DOHH2 (cell line): ENCODE measurements around the gene VSTM2L.

Experiments
- H3F3A ChIP-seq: fragments of 200-600 bp; sonication (generic), shearing (Covaris generic); 2 replicates; pipeline ENCODE4 v1.6.0; 2016; ENCODE audit warnings: antibody characterized with exemption, mild to moderate bottlenecking; ENCODE audit not compliant: control insufficient read depth, insufficient read depth
- H3K27ac ChIP-seq: fragments of 200-600 bp; sonication (generic); 2 replicates; pipeline ENCODE4 v1.5.1; 2014; ENCODE audit warnings: low read depth, mild to moderate bottlenecking, low read length, moderate library complexity
- H3K27me3 ChIP-seq: fragments of 200-600 bp; sonication (generic); 2 replicates; pipeline ENCODE4 v1.6.1; 2014; ENCODE audit warnings: mild to moderate bottlenecking, low read length, mixed read lengths; ENCODE audit not compliant: control insufficient read depth
- H3K36me3 ChIP-seq: fragments of 200-600 bp; sonication (generic); 2 replicates; pipeline ENCODE4 v1.6.1; 2014; ENCODE audit warnings: mild to moderate bottlenecking, low read length, moderate library complexity, mixed read lengths; ENCODE audit not compliant: control insufficient read depth
- H3K4me1 ChIP-seq: fragments of 200-600 bp; sonication (generic); 2 replicates; pipeline ENCODE4 v1.6.1; 2014; ENCODE audit warnings: mild to moderate bottlenecking, low read length, mixed read lengths; ENCODE audit not compliant: control insufficient read depth
- H3K4me2 ChIP-seq: fragments of 200-600 bp; sonication (generic); 2 replicates; pipeline ENCODE4 v1.6.0; 2014; ENCODE audit warnings: mild to moderate bottlenecking, low read length, moderate library complexity
- H3K4me3 ChIP-seq: fragments of 200-600 bp; sonication (generic); 2 replicates; pipeline ENCODE4 v1.5.1; 2014; ENCODE audit warnings: mild to moderate bottlenecking, low read length, mixed read lengths
- H3K79me2 ChIP-seq: fragments of 200-600 bp; sonication (generic); 2 replicates; pipeline ENCODE4 v1.6.1; 2014; ENCODE audit warnings: mild to moderate bottlenecking, low read length, mixed read lengths; ENCODE audit not compliant: control insufficient read depth
- H3K9me2 ChIP-seq: fragments of 200-600 bp; sonication (generic); replicated peaks from 2 replicates; pipeline ENCODE4 v1.6.1; 2014; ENCODE audit warnings: mild to moderate bottlenecking, low read length, mixed read lengths; ENCODE audit not compliant: control insufficient read depth
- H3K9me3 ChIP-seq: fragments of 200-600 bp; sonication (generic); 2 replicates; pipeline ENCODE4 v1.6.1; 2014; ENCODE audit warnings: antibody characterized with exemption, low read length, mixed read lengths; ENCODE audit not compliant: control insufficient read depth, insufficient read depth
- H4K20me1 ChIP-seq: fragments of 200-600 bp; sonication (generic); 2 replicates; pipeline ENCODE4 v1.6.0; 2014; ENCODE audit warnings: low read depth, mild to moderate bottlenecking, antibody characterized with exemption, low read length, moderate library complexity; ENCODE audit not compliant: control insufficient read depth, insufficient read depth
- EZH2phosphoT487 ChIP-seq: fragments of 200-600 bp; sonication (generic); IDR thresholded peaks from 2 replicates; pipeline ENCODE4 v1.6.1; 2017; ENCODE audit warnings: borderline replicate concordance, mild to moderate bottlenecking, antibody characterized with exemption, low read length, moderate library complexity, mixed read lengths
- TF ChIP-seq, protein P1 (sequence below): fragments of 200-600 bp; sonication (generic); IDR thresholded peaks from one replicate; pipeline ENCODE4 v1.5.1; 2014; ENCODE audit warnings: antibody characterized with exemption, mild to moderate bottlenecking, low read depth, low read length; ENCODE audit not compliant: poor library complexity, severe bottlenecking

VSTM2L gene

DNA sequence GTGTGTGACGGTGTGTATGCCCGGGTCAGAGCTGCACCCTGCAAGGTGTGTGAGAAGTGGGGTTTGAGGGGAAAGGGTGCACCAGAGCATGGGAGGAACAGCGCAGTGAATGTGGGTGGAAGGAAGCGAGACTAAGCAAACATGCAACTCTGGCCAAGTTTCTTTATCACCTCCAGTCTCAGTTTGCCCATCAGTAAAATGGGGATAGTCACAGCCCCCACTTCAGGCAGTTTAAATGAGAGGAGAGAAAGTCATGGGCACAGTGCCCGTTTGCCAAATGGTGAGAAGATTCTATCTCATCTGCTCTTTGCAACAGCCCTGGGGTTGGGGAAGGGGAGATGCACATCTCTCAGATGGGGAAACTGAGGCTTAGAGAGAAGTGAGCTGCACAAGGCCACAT is 12.8 kb upstream of the VSTM2L start:
- Histone ChIP-seq H3F3A (no peaks in the 10 kb centered on the region), H3K4me2 (no peak overlapping the region), H3K9me2 (no peaks in the 10 kb centered on the region), H3K4me1 (no peaks in the 10 kb centered on the region), H3K9me3 (no peaks in the 10 kb centered on the region), H3K27me3 (peaks cover 4% of the 10 kb centered on the region; the same call in 1 of the 2 replicates), H4K20me1 (no peaks in the 10 kb centered on the region), H3K79me2 (no peaks in the 10 kb centered on the region), H3K36me3 (no peaks in the 10 kb centered on the region), H3K27ac (no peak overlapping the region), H3K4me3 (no peak overlapping the region)
- TF ChIP-seq EZH2phosphoT487, result no peak
- TF ChIP-seq, protein P1, sequence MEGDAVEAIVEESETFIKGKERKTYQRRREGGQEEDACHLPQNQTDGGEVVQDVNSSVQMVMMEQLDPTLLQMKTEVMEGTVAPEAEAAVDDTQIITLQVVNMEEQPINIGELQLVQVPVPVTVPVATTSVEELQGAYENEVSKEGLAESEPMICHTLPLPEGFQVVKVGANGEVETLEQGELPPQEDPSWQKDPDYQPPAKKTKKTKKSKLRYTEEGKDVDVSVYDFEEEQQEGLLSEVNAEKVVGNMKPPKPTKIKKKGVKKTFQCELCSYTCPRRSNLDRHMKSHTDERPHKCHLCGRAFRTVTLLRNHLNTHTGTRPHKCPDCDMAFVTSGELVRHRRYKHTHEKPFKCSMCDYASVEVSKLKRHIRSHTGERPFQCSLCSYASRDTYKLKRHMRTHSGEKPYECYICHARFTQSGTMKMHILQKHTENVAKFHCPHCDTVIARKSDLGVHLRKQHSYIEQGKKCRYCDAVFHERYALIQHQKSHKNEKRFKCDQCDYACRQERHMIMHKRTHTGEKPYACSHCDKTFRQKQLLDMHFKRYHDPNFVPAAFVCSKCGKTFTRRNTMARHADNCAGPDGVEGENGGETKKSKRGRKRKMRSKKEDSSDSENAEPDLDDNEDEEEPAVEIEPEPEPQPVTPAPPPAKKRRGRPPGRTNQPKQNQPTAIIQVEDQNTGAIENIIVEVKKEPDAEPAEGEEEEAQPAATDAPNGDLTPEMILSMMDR, result no peak

DNA sequence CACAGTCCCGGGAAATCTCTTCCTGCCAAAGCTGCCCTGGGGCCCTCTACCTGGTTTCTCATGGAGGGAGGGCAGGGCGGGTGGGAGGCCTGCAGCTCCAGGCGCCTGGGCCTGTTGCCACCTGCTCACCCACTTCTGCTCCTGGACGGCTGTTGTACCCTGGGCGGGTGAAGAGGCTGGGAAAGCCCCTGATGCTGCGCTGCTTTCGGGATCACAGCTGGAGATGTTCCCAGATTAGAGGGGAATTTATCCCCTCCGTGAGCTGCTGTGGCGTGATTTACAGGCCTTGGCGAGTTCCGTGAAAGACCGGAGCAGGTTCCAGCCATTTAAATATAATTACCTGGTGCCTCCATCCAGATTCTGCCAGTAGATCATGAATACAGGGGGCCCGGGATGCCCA is 12.3 kb upstream of the VSTM2L start:
- Histone ChIP-seq H3K4me1 (no peaks in the 10 kb centered on the region), H3K79me2 (no peaks in the 10 kb centered on the region), H3K36me3 (no peaks in the 10 kb centered on the region), H3K27ac (no peak overlapping the region), H3K27me3 (peaks cover 4% of the 10 kb centered on the region; the same call in 1 of the 2 replicates), H3K9me2 (no peaks in the 10 kb centered on the region), H3F3A (no peaks in the 10 kb centered on the region), H3K4me2 (no peak overlapping the region), H3K4me3 (no peak overlapping the region), H3K9me3 (no peaks in the 10 kb centered on the region), H4K20me1 (no peaks in the 10 kb centered on the region)
- TF ChIP-seq EZH2phosphoT487, result no peak
- TF ChIP-seq, protein P1, result no peak

DNA sequence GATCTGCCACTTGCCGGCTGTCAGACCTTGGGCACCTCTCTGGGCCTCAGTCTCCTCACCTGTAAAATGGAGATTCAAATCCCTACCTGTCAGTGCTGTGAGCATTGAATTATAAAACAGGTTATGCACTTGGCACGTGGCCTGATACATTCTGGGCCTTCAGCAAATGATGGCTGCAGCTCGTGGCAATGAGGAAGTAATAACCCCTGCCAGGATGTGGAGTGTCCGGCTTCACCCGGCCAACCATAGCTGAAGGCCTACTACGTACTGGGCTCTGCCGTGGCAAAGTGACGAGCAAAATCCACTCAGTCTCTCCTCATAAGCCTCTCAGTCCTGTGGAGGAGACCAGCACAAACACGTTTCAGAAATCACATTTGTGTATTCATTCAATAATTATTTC is 10.9 kb upstream of the VSTM2L start:
- H3F3A ChIP-seq, result no peaks in the 10 kb centered on the region
- H3K4me2 ChIP-seq, result no peak overlapping the region
- H3K4me1 ChIP-seq, result no peaks in the 10 kb centered on the region
- H3K4me3 ChIP-seq, result no peak overlapping the region
- H3K36me3 ChIP-seq, result no peaks in the 10 kb centered on the region
- no peaks in the 10 kb centered on the region for H4K20me1 ChIP-seq
- no peak overlapping the region for H3K27ac ChIP-seq
- H3K27me3 ChIP-seq, result peaks cover 4% of the 10 kb centered on the region; the same call in 1 of the 2 replicates
- no peaks in the 10 kb centered on the region for H3K79me2 ChIP-seq
- no peaks in the 10 kb centered on the region for H3K9me3 ChIP-seq
- H3K9me2 ChIP-seq, result no peaks in the 10 kb centered on the region
- TF ChIP-seq, protein P1, result no peak
- no peak for TF ChIP-seq EZH2phosphoT487
